Measurements from ENCODE around the gene POLR3B. TPM values are rescaled to one million over a fixed set of nuclear protein-coding genes. Genes with fewer than 3 reads are reported as not detected.

The POLR3B gene
- total and polyA plus RNA-seq, 12 donors = 2.0 to 12.0 (median 9.2) TPM

GRCh38 chr12:106315523-106315922, 42.0 kb upstream of the POLR3B start:
- 74 to 90% methylated on average over 4 of the region's 4 CpGs for WGBS, 2 donors
- TF ChIP-seq CTCF (IDR thresholded peaks at IDR 0.05) = no peak
- Histone ChIP-seq H3K4me1 (peaks cover 0 to 43% (median 25%) of the 10 kb centered on the region in 9 donors), H3K9me3 (no peaks in the 10 kb centered on the region), H3K4me3 (no peak overlapping the region), H3K27me3 (no peaks in the 10 kb centered on the region), H3K27ac (peak overlapping the region in 2 of 10 donors; percentile 70 to 71), H3K36me3 (peaks cover 0 to 98% (median 40%) of the 10 kb centered on the region in 9 donors)
- intact Hi-C loops (cut with DNase I) = no loop called here
- ATAC-seq (no peak), DNase-seq (no peak)

- no peaks in the 10 kb centered on the region for H3K27me3 ChIP-seq
- peak overlapping the region in 7 of 10 donors; percentile 28 to 76 (median 67) for H3K27ac ChIP-seq
- H3K4me1 ChIP-seq = peaks cover 0 to 45% (median 28%) of the 10 kb centered on the region in 9 donors
- peaks cover 0 to 98% (median 45%) of the 10 kb centered on the region in 9 donors for H3K36me3 ChIP-seq
- intact Hi-C loops (cut with DNase I) = no loop called here
- H3K4me3 ChIP-seq = no peak overlapping the region
- no peak for TF ChIP-seq CTCF (IDR thresholded peaks at IDR 0.05)
- DNase-seq (no peak), ATAC-seq (peak; percentile 31 to 78 (median 60))
- WGBS, 2 donors = 86% methylated on average over 6 of the region's 6 CpGs
- no peaks in the 10 kb centered on the region for H3K9me3 ChIP-seq
Observed at GRCh38 chr12:106317406-106318082, 40.0 kb upstream of the POLR3B start.

- no peak overlapping the region for H3K4me3 ChIP-seq
- no peak for TF ChIP-seq CTCF (IDR thresholded peaks at IDR 0.05)
- H3K27ac ChIP-seq = peak overlapping the region in 7 of 10 donors; percentile 10 to 69 (median 45)
- no peaks in the 10 kb centered on the region for H3K9me3 ChIP-seq
- peaks cover 0 to 43% (median 25%) of the 10 kb centered on the region in 9 donors for H3K4me1 ChIP-seq
- 22 to 43% methylated on average over 7 of the region's 7 CpGs for WGBS, 2 donors
- peaks cover 0 to 100% (median 58%) of the 10 kb centered on the region in 9 donors for H3K36me3 ChIP-seq
- no peaks in the 10 kb centered on the region for H3K27me3 ChIP-seq
- peak in 1 of 2 donors; percentile 57 for DNase-seq
- intact Hi-C loops (cut with DNase I) = no loop called here
- peak; percentile 65 to 92 (median 85) for ATAC-seq
Observed at GRCh38 chr12:106321139-106321850, 36.3 kb upstream of the POLR3B start.

GRCh38 chr12:106323537-106323936, 34.0 kb upstream of the POLR3B start:
- no peak for TF ChIP-seq CTCF (IDR thresholded peaks at IDR 0.05)
- 97 to 99% methylated on average over 2 of the region's 2 CpGs for WGBS, 2 donors
- intact Hi-C loops (cut with DNase I) = no loop called here
- Histone ChIP-seq H3K4me1 (peaks cover 0 to 48% (median 27%) of the 10 kb centered on the region in 9 donors), H3K4me3 (no peak overlapping the region), H3K9me3 (no peaks in the 10 kb centered on the region), H3K27ac (no peak overlapping the region), H3K36me3 (peaks cover 0 to 100% (median 52%) of the 10 kb centered on the region in 9 donors), H3K27me3 (no peaks in the 10 kb centered on the region)
- ATAC-seq (no peak), DNase-seq (no peak)
